Fibroblast of the aortic adventitia (primary cell): Measurements from ENCODE around the gene ACOT6. TPM values are rescaled to one million over a fixed set of nuclear protein-coding genes. Genes with fewer than 3 reads are reported as not detected.

ENCODE experiments used
- DNase-seq: peaks from one replicate; pipeline ENCODE4 v3.0.0-alpha.2; 2010; ENCODE audit warnings: low read depth
- H3K4me3 ChIP-seq: 2 replicates; pipeline ENCODE4 v1.5.1; 2011; ENCODE audit warnings: low read depth, mild to moderate bottlenecking, control low read depth, low read length, moderate library complexity
- CTCF ChIP-seq: IDR thresholded peaks from 2 replicates; pipeline ENCODE4 v1.5.1; 2011; ENCODE audit warnings: mild to moderate bottlenecking, low read length, control low read depth, inconsistent platforms; ENCODE audit not compliant: insufficient read depth
- total RNA-seq: library from RNA; depleted of rRNA; stranded (reverse); fragments of >200 nt; gene quantifications from 2 replicates; pipeline ENCODE4 v1.2.3, GENCODE V29; 2012; ENCODE audit warnings: low replicate concordance

The ACOT6 gene
- total RNA-seq, 1 donor: not detected

GRCh38 chr14:73660511-73660910, 48.2 kb downstream of the ACOT6 start:
- no peak overlapping the region for H3K4me3 ChIP-seq
- no peak for DNase-seq
- TF ChIP-seq CTCF: no peak

GRCh38 chr14:73661872-73662271, 49.6 kb downstream of the ACOT6 start:
- no peak overlapping the region for H3K4me3 ChIP-seq
- no peak for TF ChIP-seq CTCF
- no peak for DNase-seq

GRCh38 chr14:73662487-73662943, 50.2 kb downstream of the ACOT6 start:
- peak; percentile 93 for DNase-seq
- H3K4me3 ChIP-seq: no peak overlapping the region
- TF ChIP-seq CTCF: peak; percentile 76

GRCh38 chr14:73663548-73664212, 51.4 kb downstream of the ACOT6 start:
- no peak overlapping the region for H3K4me3 ChIP-seq
- DNase-seq: no peak
- no peak for TF ChIP-seq CTCF

- no peak for TF ChIP-seq CTCF
- DNase-seq: no peak
- no peak overlapping the region for H3K4me3 ChIP-seq
Observed at GRCh38 chr14:73665130-73665529, 52.8 kb downstream of the ACOT6 start.

GRCh38 chr14:73666583-73666982, 54.3 kb downstream of the ACOT6 start:
- DNase-seq: no peak
- no peak overlapping the region for H3K4me3 ChIP-seq
- TF ChIP-seq CTCF: no peak

- no peak for DNase-seq
- no peak for TF ChIP-seq CTCF
- no peak overlapping the region for H3K4me3 ChIP-seq
Observed at GRCh38 chr14:73667854-73668253, 55.5 kb downstream of the ACOT6 start.
